GM19467 (cell line): Measurements from ENCODE around the gene OR1L4.

Source experiments
- ATAC-seq: cut with Tn5 transposase; IDR thresholded peaks from one replicate; pipeline ENCODE4 v1.9.1; 2021; ENCODE audit warnings: mild to moderate bottlenecking, moderate library complexity; ENCODE audit not compliant: unreplicated experiment

The OR1L4 gene, protein sequence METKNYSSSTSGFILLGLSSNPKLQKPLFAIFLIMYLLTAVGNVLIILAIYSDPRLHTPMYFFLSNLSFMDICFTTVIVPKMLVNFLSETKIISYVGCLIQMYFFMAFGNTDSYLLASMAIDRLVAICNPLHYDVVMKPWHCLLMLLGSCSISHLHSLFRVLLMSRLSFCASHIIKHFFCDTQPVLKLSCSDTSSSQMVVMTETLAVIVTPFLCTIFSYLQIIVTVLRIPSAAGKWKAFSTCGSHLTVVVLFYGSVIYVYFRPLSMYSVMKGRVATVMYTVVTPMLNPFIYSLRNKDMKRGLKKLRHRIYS

DNA sequence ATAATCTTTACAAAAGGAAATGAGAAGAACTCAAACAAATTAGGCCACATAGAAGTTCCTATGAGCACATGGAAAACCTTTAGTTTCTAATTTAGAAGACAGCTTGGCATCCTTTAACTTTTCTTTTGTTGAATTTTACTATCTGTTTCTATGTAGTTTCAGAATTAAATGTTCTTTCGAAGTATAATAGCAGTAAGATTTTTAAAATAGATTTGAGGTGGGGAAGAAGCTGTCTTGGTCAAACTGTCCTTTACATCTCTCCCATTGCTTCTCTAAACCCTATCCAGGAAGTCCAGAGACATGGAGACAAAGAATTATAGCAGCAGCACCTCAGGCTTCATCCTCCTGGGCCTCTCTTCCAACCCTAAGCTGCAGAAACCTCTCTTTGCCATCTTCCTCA is at the start of gene OR1L4:
Gene OR1L4, plus strand, starts transcription at position 301 of the 400 bp plus-strand sequence. Its CDS starts 0 bp downstream, at position 301.
- no peak for ATAC-seq

DNA sequence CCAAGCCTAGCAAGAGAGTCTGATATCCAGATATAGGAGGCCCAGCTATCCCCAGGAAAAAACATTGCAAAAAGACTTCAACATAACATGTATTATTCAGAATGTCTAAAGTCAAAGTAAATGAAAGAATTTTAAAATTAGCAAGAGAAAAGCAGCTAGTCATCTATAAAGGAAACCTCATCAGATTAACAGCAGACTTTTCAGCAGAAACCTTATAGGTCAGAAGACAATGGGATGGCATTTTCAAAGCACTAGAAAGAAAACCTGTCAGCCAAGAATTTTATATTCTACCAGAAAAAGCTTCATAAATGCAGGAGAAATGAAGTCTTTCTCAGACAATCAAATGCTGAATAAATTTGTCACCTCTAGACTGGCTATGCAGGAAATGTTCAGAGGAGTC is 38.9 kb upstream of the OR1L4 start:
- no peak for ATAC-seq

DNA sequence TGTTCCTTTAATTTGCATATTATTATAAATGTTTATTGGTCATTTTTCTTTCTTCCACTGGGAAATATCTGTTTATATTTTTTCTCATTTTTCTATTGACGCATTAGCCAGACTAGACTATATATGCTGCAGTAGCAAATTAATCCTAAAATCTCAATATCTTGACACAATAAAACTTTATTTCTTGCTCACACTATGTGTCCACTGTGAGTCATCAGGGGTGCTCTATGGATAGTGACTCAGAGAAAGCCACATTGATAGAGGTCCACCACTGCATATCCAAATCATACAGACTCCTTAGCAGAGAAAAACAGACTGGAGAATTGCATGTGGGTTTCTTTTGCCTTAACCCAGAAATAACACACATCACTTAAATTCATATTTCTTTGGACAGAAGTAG is 28.1 kb upstream of the OR1L4 start:
- ATAC-seq = no peak

DNA sequence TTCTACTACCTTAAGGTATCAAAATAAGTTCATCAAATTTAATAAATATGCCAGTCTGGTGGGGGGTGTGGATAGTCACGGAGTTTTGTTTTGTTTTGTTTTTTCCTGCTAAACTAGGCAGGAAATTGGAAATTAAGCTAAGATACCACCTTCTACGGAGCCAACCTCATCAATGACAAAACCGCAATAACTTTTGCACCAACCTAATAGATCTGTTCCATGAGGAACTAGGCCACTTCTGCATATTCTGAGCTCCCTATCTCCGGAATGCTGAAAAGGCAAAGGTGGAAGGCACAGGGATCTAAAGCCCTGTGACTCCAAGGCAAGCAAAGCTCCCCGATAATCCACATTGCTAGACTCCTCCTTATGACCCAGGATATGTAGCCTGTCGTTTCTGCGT is 5.8 kb upstream of the OR1L4 start:
- no peak for ATAC-seq

DNA sequence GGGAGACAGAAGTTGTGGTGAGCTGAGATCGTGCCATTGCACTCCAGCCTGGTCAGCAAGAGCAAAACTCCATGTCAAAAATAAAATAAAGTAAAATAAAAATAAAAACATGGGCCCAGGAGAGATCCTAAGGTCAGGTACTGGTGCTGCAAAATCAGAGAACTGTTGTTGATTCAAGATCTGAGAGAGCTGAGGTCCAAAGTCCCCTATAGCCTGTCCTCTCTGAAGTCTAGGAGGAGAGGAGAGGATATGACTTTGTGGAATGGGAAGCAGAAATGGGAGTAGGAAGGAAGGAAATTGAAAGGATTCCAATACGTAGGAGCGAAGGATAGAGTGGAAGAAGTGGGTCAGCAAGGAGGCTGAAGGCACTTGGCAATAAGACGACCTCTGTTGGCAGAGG is 4.6 kb upstream of the OR1L4 start:
- no peak for ATAC-seq

DNA sequence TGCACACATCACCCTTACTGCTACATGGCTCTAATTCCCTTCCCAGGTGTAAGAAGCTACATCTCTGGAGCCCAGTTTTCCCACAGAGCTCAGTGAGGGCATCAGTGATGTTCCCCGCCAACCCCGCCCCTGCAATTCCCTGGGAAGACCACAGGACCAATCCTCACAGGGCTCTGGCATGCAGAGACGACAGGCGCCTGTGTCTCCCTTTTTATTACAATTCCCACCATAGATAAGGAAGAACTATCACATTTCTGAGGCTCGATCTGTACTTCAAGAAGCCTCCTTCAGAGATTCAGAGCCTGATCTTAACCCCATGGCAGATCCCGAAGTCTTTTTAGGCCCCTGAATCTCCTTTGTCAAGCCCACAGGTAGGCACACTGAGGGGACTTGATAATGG is 18.2 kb downstream of the OR1L4 start, which contains the start of gene OR1L6:
Gene OR1L6, plus strand, starts transcription at position 301 of the 400 bp plus-strand sequence. CDS start 7,545 bp downstream, outside the sequence.
- ATAC-seq = no peak

DNA sequence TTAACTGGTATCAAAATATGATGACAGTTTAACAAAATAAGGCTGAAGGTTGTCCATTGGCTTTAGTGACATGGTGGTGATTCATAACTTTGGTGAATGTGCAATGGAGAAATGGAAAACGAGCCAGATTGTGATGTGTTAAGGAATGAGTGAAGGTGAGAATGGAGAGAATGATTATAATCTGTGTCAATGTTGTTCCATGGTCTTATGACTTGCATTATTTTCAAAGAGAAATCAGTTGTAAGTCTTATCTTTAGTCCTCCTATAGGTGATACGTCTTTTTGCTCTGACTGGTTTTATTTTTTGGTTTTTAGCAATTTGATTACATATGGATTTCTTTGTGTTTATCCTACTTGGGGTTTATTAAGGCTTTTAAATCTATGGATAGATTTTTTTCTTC is 31.0 kb downstream of the OR1L4 start:
- ATAC-seq = no peak

DNA sequence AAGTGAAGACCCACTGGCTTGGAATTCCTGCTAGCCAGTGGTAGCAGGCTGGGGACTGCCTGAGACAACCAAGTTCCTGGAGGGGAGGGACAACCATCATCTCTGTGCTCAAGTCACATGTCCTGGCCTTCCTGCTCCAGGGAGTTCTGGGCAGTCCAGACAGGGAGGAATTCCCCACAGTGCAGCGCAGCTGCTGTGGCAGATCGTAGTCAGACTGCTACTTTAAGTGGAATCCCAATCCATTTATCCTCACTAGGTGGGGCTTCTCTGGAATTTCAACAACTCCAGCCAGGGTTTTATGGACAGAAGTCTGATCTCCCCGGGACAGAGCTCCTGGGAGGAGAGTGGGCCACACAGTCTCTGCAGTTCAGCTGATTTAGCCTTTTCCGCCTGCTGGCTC is 44.0 kb downstream of the OR1L4 start:
- ATAC-seq = no peak
